HepG2 (cell line): ENCODE data around the gene GSDMA. TPM values are rescaled to one million over a fixed set of nuclear protein-coding genes. Genes with fewer than 3 reads are reported as not detected.
A peak's percentile ranks its signal among the peaks of the same experiment; 100 is the strongest.

Experiments used
- CAMTA2 ChIP-seq: sonication (generic); formaldehyde crosslinking; IDR thresholded peaks from 2 replicates; pipeline ENCODE4 v1.4.0; 2020; ENCODE audit warnings: mild to moderate bottlenecking, missing genetic modification reagents, borderline replicate concordance
- GLI4 ChIP-seq: sonication (generic); formaldehyde crosslinking; IDR thresholded peaks from 2 replicates; pipeline ENCODE4 v1.5.1; 2020; ENCODE audit warnings: missing genetic modification reagents, mild to moderate bottlenecking, moderate library complexity, borderline replicate concordance
- SNAI1 ChIP-seq: sonication (generic); formaldehyde crosslinking; IDR thresholded peaks from 2 replicates; pipeline ENCODE4 v1.5.0; 2020; ENCODE audit warnings: mild to moderate bottlenecking, missing genetic modification reagents, borderline replicate concordance
- ZFP36 ChIP-seq: fragments of 150-350 bp; IDR thresholded peaks from 2 replicates; pipeline ENCODE4 v1.6.1; 2018; ENCODE audit warnings: borderline replicate concordance, low read length, low read depth; ENCODE audit not compliant: partially characterized antibody
- ZFP82 ChIP-seq: sonication (generic); formaldehyde crosslinking; IDR thresholded peaks from 2 replicates; pipeline ENCODE4 v1.5.1; 2020; ENCODE audit warnings: mild to moderate bottlenecking, missing genetic modification reagents, borderline replicate concordance
- ZNF703 ChIP-seq: sonication (generic); formaldehyde crosslinking; IDR thresholded peaks from 2 replicates; pipeline ENCODE4 v1.5.1; 2020; ENCODE audit warnings: missing genetic modification reagents, mild to moderate bottlenecking, moderate library complexity, borderline replicate concordance
- ZNF737 ChIP-seq: sonication (generic); formaldehyde crosslinking; IDR thresholded peaks from 2 replicates; pipeline ENCODE4 v1.5.0; 2020; ENCODE audit warnings: missing genetic modification reagents, mild to moderate bottlenecking, borderline replicate concordance
- polyA plus RNA-seq, 8 experiments: library from polyadenylated mRNA; depleted of rRNA in 3 of 8; stranded (reverse) in 7 of 8; unstranded in 1 of 8; fragments of >200 nt; fragmentation: Illumina TruSeq in 4 of 8; extraction: Trizol in 4 of 8; gene quantifications; 2 replicates each; pipeline versions ENCODE4 v1.2.1 to v1.2.3, GENCODE V29; 2011 to 2016; ENCODE audit warnings: low read depth in 4 of 8, missing spikeins in 1 of 8, mixed read lengths in 1 of 8; ENCODE audit not compliant: insufficient read depth in 1 of 8
- total RNA-seq, 5 experiments: library from RNA; depleted of rRNA; stranded (reverse); fragments of >200 nt; fragmentation: Illumina TruSeq; extraction: Trizol; gene quantifications; 2 replicates each; pipeline ENCODE4 v1.2.3, GENCODE V29; 2016; ENCODE audit warnings: low read depth in 1 of 5
- TF ChIP-seq, protein P1 (sequence below): sonication (generic); formaldehyde crosslinking; IDR thresholded peaks from 2 replicates; pipeline ENCODE4 v1.5.0; 2020; ENCODE audit warnings: mild to moderate bottlenecking, missing genetic modification reagents, borderline replicate concordance
- TF ChIP-seq, protein P2 (sequence below): sonication (generic); formaldehyde crosslinking; IDR thresholded peaks from 2 replicates; pipeline ENCODE4 v1.9.0; 2021; ENCODE audit warnings: missing genetic modification reagents, borderline replicate concordance
- TF ChIP-seq, protein P3 (sequence below): sonication (generic); formaldehyde crosslinking; IDR thresholded peaks from 2 replicates; pipeline ENCODE4 v1.9.0; 2021; ENCODE audit warnings: missing genetic modification reagents, borderline replicate concordance
- TF ChIP-seq, protein P4 (sequence below): sonication (generic); formaldehyde crosslinking; IDR thresholded peaks from 2 replicates; pipeline ENCODE4 v1.4.0; 2020; ENCODE audit warnings: missing genetic modification reagents, mild to moderate bottlenecking, borderline replicate concordance
- TF ChIP-seq, protein P5 (sequence below): sonication (generic); formaldehyde crosslinking; IDR thresholded peaks from 2 replicates; pipeline ENCODE4 v1.5.0; 2020; ENCODE audit warnings: mild to moderate bottlenecking, missing genetic modification reagents, borderline replicate concordance

Gene GSDMA
- total and polyA plus RNA-seq, 2 of the 13 experiments (the other 11 are each of a cell fraction or from before 2014, with no cell fraction given) = not detected

DNA sequence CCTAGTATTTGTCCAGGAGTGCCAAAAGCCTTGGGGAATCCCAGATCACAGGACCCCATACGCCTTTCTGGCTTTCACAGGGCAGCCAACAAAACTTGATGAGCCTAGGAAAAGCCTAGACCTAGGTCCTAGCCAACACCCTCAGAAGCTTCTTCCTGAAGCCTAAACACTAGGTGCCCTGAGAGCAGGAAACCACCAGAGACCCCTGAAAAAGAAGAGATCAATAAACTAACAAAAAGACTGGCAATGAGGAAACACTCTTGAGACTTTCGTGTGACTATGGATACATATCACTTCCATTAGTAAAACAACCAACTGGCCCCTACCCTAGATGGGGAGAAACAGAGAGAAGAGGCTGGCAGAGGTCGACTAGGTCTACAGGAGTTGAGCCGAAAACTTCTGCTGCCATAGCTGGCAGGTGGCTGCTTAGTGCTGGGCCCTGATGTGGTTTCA, 36.6 kb upstream of the GSDMA start (continued):
- TF ChIP-seq, protein P1, sequence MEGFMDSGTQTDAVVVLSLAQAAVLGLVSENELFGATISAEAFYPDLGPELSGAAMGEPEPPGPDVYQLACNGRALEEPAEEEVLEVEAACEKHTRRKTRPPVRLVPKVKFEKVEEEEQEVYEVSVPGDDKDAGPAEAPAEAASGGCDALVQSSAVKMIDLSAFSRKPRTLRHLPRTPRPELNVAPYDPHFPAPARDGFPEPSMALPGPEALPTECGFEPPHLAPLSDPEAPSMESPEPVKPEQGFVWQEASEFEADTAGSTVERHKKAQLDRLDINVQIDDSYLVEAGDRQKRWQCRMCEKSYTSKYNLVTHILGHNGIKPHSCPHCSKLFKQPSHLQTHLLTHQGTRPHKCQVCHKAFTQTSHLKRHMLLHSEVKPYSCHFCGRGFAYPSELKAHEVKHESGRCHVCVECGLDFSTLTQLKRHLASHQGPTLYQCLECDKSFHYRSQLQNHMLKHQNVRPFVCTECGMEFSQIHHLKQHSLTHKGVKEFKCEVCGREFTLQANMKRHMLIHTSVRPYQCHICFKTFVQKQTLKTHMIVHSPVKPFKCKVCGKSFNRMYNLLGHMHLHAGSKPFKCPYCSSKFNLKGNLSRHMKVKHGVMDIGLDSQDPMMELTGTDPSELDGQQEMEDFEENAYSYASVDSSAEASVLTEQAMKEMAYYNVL (CRISPR knock-in tag) = 0 out of 2 replicates have a peak, but pooled peaks have one; percentile 12
- TF ChIP-seq, protein P2, sequence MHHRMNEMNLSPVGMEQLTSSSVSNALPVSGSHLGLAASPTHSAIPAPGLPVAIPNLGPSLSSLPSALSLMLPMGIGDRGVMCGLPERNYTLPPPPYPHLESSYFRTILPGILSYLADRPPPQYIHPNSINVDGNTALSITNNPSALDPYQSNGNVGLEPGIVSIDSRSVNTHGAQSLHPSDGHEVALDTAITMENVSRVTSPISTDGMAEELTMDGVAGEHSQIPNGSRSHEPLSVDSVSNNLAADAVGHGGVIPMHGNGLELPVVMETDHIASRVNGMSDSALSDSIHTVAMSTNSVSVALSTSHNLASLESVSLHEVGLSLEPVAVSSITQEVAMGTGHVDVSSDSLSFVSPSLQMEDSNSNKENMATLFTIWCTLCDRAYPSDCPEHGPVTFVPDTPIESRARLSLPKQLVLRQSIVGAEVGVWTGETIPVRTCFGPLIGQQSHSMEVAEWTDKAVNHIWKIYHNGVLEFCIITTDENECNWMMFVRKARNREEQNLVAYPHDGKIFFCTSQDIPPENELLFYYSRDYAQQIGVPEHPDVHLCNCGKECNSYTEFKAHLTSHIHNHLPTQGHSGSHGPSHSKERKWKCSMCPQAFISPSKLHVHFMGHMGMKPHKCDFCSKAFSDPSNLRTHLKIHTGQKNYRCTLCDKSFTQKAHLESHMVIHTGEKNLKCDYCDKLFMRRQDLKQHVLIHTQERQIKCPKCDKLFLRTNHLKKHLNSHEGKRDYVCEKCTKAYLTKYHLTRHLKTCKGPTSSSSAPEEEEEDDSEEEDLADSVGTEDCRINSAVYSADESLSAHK = no peak
- TF ChIP-seq SNAI1 (CRISPR knock-in tag) = peak; percentile 68; the same call in 1 of the 2 replicates
- TF ChIP-seq CAMTA2 (CRISPR knock-in tag) = 0 out of 2 replicates have a peak, but pooled peaks have one; percentile 26
- TF ChIP-seq ZNF737 (CRISPR knock-in tag) = no peak
- TF ChIP-seq ZFP82 = 0 out of 2 replicates have a peak, but pooled peaks have one; percentile 23
- 0 out of 2 replicates have a peak, but pooled peaks have one; percentile 14 for TF ChIP-seq ZNF703 (CRISPR knock-in tag)
- TF ChIP-seq, protein P3, sequence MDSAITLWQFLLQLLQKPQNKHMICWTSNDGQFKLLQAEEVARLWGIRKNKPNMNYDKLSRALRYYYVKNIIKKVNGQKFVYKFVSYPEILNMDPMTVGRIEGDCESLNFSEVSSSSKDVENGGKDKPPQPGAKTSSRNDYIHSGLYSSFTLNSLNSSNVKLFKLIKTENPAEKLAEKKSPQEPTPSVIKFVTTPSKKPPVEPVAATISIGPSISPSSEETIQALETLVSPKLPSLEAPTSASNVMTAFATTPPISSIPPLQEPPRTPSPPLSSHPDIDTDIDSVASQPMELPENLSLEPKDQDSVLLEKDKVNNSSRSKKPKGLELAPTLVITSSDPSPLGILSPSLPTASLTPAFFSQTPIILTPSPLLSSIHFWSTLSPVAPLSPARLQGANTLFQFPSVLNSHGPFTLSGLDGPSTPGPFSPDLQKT (CRISPR knock-in tag) = no peak
- no peak for TF ChIP-seq ZFP36
- TF ChIP-seq, protein P4, sequence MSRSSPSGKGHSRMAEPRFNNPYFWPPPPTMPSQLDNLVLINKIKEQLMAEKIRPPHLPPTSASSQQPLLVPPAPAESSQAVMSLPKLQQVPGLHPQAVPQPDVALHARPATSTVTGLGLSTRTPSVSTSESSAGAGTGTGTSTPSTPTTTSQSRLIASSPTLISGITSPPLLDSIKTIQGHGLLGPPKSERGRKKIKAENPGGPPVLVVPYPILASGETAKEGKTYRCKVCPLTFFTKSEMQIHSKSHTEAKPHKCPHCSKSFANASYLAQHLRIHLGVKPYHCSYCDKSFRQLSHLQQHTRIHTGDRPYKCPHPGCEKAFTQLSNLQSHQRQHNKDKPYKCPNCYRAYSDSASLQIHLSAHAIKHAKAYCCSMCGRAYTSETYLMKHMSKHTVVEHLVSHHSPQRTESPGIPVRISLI = no peak
- TF ChIP-seq GLI4 (CRISPR knock-in tag) = 0 out of 2 replicates have a peak, but pooled peaks have one; percentile 28
- TF ChIP-seq, protein P5, sequence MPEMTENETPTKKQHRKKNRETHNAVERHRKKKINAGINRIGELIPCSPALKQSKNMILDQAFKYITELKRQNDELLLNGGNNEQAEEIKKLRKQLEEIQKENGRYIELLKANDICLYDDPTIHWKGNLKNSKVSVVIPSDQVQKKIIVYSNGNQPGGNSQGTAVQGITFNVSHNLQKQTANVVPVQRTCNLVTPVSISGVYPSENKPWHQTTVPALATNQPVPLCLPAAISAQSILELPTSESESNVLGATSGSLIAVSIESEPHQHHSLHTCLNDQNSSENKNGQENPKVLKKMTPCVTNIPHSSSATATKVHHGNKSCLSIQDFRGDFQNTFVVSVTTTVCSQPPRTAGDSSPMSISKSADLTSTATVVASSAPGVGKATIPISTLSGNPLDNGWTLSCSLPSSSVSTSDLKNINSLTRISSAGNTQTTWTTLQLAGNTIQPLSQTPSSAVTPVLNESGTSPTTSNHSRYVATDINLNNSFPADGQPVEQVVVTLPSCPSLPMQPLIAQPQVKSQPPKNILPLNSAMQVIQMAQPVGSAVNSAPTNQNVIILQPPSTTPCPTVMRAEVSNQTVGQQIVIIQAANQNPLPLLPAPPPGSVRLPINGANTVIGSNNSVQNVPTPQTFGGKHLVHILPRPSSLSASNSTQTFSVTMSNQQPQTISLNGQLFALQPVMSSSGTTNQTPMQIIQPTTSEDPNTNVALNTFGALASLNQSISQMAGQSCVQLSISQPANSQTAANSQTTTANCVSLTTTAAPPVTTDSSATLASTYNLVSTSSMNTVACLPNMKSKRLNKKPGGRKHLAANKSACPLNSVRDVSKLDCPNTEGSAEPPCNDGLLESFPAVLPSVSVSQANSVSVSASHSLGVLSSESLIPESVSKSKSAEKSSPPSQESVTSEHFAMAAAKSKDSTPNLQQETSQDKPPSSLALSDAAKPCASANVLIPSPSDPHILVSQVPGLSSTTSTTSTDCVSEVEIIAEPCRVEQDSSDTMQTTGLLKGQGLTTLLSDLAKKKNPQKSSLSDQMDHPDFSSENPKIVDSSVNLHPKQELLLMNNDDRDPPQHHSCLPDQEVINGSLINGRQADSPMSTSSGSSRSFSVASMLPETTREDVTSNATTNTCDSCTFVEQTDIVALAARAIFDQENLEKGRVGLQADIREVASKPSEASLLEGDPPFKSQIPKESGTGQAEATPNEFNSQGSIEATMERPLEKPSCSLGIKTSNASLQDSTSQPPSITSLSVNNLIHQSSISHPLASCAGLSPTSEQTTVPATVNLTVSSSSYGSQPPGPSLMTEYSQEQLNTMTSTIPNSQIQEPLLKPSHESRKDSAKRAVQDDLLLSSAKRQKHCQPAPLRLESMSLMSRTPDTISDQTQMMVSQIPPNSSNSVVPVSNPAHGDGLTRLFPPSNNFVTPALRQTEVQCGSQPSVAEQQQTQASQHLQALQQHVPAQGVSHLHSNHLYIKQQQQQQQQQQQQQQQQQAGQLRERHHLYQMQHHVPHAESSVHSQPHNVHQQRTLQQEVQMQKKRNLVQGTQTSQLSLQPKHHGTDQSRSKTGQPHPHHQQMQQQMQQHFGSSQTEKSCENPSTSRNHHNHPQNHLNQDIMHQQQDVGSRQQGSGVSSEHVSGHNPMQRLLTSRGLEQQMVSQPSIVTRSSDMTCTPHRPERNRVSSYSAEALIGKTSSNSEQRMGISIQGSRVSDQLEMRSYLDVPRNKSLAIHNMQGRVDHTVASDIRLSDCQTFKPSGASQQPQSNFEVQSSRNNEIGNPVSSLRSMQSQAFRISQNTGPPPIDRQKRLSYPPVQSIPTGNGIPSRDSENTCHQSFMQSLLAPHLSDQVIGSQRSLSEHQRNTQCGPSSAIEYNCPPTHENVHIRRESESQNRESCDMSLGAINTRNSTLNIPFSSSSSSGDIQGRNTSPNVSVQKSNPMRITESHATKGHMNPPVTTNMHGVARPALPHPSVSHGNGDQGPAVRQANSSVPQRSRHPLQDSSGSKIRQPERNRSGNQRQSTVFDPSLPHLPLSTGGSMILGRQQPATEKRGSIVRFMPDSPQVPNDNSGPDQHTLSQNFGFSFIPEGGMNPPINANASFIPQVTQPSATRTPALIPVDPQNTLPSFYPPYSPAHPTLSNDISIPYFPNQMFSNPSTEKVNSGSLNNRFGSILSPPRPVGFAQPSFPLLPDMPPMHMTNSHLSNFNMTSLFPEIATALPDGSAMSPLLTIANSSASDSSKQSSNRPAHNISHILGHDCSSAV (CRISPR knock-in tag) = no peak
